ENCODE data around the gene DST.

- TF ChIP-seq, protein P1, sequence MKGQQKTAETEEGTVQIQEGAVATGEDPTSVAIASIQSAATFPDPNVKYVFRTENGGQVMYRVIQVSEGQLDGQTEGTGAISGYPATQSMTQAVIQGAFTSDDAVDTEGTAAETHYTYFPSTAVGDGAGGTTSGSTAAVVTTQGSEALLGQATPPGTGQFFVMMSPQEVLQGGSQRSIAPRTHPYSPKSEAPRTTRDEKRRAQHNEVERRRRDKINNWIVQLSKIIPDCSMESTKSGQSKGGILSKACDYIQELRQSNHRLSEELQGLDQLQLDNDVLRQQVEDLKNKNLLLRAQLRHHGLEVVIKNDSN (CRISPR knock-in tag; IDR thresholded peaks at IDR 0.05), result no peak
- TF ChIP-seq, protein P2, sequence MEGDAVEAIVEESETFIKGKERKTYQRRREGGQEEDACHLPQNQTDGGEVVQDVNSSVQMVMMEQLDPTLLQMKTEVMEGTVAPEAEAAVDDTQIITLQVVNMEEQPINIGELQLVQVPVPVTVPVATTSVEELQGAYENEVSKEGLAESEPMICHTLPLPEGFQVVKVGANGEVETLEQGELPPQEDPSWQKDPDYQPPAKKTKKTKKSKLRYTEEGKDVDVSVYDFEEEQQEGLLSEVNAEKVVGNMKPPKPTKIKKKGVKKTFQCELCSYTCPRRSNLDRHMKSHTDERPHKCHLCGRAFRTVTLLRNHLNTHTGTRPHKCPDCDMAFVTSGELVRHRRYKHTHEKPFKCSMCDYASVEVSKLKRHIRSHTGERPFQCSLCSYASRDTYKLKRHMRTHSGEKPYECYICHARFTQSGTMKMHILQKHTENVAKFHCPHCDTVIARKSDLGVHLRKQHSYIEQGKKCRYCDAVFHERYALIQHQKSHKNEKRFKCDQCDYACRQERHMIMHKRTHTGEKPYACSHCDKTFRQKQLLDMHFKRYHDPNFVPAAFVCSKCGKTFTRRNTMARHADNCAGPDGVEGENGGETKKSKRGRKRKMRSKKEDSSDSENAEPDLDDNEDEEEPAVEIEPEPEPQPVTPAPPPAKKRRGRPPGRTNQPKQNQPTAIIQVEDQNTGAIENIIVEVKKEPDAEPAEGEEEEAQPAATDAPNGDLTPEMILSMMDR (IDR thresholded peaks at IDR 0.05), result no peak
- TF ChIP-seq FOXP1 (CRISPR knock-in tag; IDR thresholded peaks at IDR 0.05; ENCODE audit: borderline replicate concordance) (no peak), ZNF232 (CRISPR knock-in tag; IDR thresholded peaks at IDR 0.05) (no peak), MYBL2 (CRISPR knock-in tag; IDR thresholded peaks at IDR 0.05) (no peak)
- TF ChIP-seq, protein P3, sequence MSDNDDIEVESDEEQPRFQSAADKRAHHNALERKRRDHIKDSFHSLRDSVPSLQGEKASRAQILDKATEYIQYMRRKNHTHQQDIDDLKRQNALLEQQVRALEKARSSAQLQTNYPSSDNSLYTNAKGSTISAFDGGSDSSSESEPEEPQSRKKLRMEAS (CRISPR knock-in tag; IDR thresholded peaks at IDR 0.05), result no peak
These were observed 42.5 kb upstream of the DST start for GRCh38 chr6:56685102-56685733.

Data from WTC11 (cell line).